ENCODE measurements around the gene PTRHD1.

GRCh38 chr2:24779116-24779515 lies 14.1 kb downstream of the PTRHD1 start:
- TF ChIP-seq FOXK2 (IDR thresholded peaks at IDR 0.05) (no peak), NFRKB (IDR thresholded peaks at IDR 0.05) (no peak), SP1 (IDR thresholded peaks at IDR 0.05) (no peak), SUZ12 (IDR thresholded peaks at IDR 0.05) (no peak), BHLHE40 (IDR thresholded peaks at IDR 0.05; ENCODE audit: borderline replicate concordance) (no peak), L3MBTL2 (conservative IDR thresholded peaks at IDR 0.05) (no peak), FOXM1 (IDR thresholded peaks at IDR 0.05; ENCODE audit: borderline replicate concordance) (no peak), ELF4 (IDR thresholded peaks at IDR 0.05) (no peak), TARDBP (IDR thresholded peaks at IDR 0.05) (no peak), ZNF384 (IDR thresholded peaks at IDR 0.05) (no peak), HDGF (IDR thresholded peaks at IDR 0.05; ENCODE audit: borderline replicate concordance) (no peak), CTBP1 (IDR thresholded peaks at IDR 0.05; ENCODE audit: borderline replicate concordance) (no peak), FOXA1 (IDR thresholded peaks at IDR 0.05) (no peak)
- TF ChIP-seq, protein P1, sequence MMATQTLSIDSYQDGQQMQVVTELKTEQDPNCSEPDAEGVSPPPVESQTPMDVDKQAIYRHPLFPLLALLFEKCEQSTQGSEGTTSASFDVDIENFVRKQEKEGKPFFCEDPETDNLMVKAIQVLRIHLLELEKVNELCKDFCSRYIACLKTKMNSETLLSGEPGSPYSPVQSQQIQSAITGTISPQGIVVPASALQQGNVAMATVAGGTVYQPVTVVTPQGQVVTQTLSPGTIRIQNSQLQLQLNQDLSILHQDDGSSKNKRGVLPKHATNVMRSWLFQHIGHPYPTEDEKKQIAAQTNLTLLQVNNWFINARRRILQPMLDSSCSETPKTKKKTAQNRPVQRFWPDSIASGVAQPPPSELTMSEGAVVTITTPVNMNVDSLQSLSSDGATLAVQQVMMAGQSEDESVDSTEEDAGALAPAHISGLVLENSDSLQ (IDR thresholded peaks at IDR 0.05), result no peak
